H9 (cell line): ENCODE results near the gene WDR33. TPM values are rescaled to one million over a fixed set of nuclear protein-coding genes. Genes with fewer than 3 reads are reported as not detected.

Source experiments
- DNase-seq: peaks from one replicate; pipeline ENCODE4 v3.0.0-alpha.2; 2017
- H2AFZ ChIP-seq: one replicate; pipeline ENCODE4 v1.6.1; 2013; ENCODE audit warnings: mild to moderate bottlenecking, low read length, control low read depth, moderate library complexity
- H2AK5ac ChIP-seq: 2 replicates; pipeline ENCODE4 v1.6.1; 2013; ENCODE audit warnings: low read length, control low read depth, mixed read lengths; ENCODE audit not compliant: insufficient read length
- H2BK120ac ChIP-seq: one replicate; pipeline ENCODE4 v1.6.1; 2013; ENCODE audit warnings: low read depth, mild to moderate bottlenecking, low read length, control low read depth, inconsistent platforms; ENCODE audit not compliant: poor library complexity, severe bottlenecking
- H2BK12ac ChIP-seq: 2 replicates; pipeline ENCODE4 v1.6.1; 2013; ENCODE audit warnings: low read length, control low read depth, mixed read lengths, low read depth; ENCODE audit not compliant: insufficient read length
- H2BK15ac ChIP-seq: 2 replicates; pipeline ENCODE4 v1.6.1; 2013; ENCODE audit warnings: low read depth, low read length, control low read depth
- H2BK20ac ChIP-seq: one replicate; pipeline ENCODE4 v1.6.1; 2013; ENCODE audit warnings: low read depth, mild to moderate bottlenecking, low read length, control low read depth, inconsistent platforms; ENCODE audit not compliant: poor library complexity, severe bottlenecking
- H2BK5ac ChIP-seq: 2 replicates; pipeline ENCODE4 v1.6.1; 2013; ENCODE audit warnings: low read length, control low read depth, mixed read lengths; ENCODE audit not compliant: insufficient read length
- H3K14ac ChIP-seq: 2 replicates; pipeline ENCODE4 v1.6.1; 2013; ENCODE audit warnings: low read length, control low read depth; ENCODE audit not compliant: insufficient read depth
- H3K18ac ChIP-seq: 2 replicates; pipeline ENCODE4 v1.6.1; 2013; ENCODE audit warnings: low read depth, mild to moderate bottlenecking, mixed read lengths, low read length, control low read depth; ENCODE audit not compliant: insufficient read length
- H3K23ac ChIP-seq: 2 replicates; pipeline ENCODE4 v1.6.1; 2013; ENCODE audit warnings: low read length, control low read depth, mixed read lengths, low read depth; ENCODE audit not compliant: insufficient read length
- H3K23me2 ChIP-seq: 2 replicates; pipeline ENCODE4 v1.6.1; 2013; ENCODE audit warnings: low read depth, mild to moderate bottlenecking, mixed read lengths, low read length, control low read depth; ENCODE audit not compliant: insufficient read length, poor library complexity, severe bottlenecking
- H3K27ac ChIP-seq: 2 replicates; pipeline ENCODE4 v1.5.1; 2013; ENCODE audit warnings: low read length, control low read depth, mixed read lengths, low read depth; ENCODE audit not compliant: insufficient read length
- H3K27me3 ChIP-seq: 2 replicates; pipeline ENCODE4 v1.6.1; 2013; ENCODE audit warnings: low read length, control low read depth, inconsistent platforms; ENCODE audit not compliant: insufficient read depth
- H3K4ac ChIP-seq: 2 replicates; pipeline ENCODE4 v1.6.1; 2013; ENCODE audit warnings: low read depth, mild to moderate bottlenecking, control low read depth, inconsistent platforms, low read length, moderate library complexity
- H3K4me1 ChIP-seq: 2 replicates; pipeline ENCODE4 v1.6.1; 2013; ENCODE audit warnings: low read length, control low read depth, inconsistent platforms; ENCODE audit not compliant: insufficient read depth
- H3K4me2 ChIP-seq: 2 replicates; pipeline ENCODE4 v1.6.1; 2013; ENCODE audit warnings: low read length, control low read depth, mixed read lengths; ENCODE audit not compliant: insufficient read length, insufficient read depth
- H3K56ac ChIP-seq: 2 replicates; pipeline ENCODE4 v1.6.1; 2013; ENCODE audit warnings: low read depth, mild to moderate bottlenecking, mixed read lengths, low read length, control low read depth; ENCODE audit not compliant: insufficient read length
- H3K79me1 ChIP-seq: 2 replicates; pipeline ENCODE4 v1.6.1; 2013; ENCODE audit warnings: low read depth, mild to moderate bottlenecking, moderate library complexity, low read length, control low read depth, inconsistent platforms; ENCODE audit not compliant: insufficient read depth, poor library complexity, severe bottlenecking
- H3K79me2 ChIP-seq: 2 replicates; pipeline ENCODE4 v1.6.1; 2013; ENCODE audit warnings: low read length, control low read depth, inconsistent platforms; ENCODE audit not compliant: insufficient read depth
- H3K9ac ChIP-seq: 2 replicates; pipeline ENCODE4 v1.6.1; 2013; ENCODE audit warnings: low read length, control low read depth, mixed read lengths; ENCODE audit not compliant: insufficient read length; ENCODE audit errors: extremely low read depth
- H3K9me3 ChIP-seq: one replicate; pipeline ENCODE4 v1.6.1; 2013; ENCODE audit warnings: low read depth, low read length, inconsistent platforms; ENCODE audit not compliant: control insufficient read depth
- H3T11ph ChIP-seq: one replicate; pipeline ENCODE4 v1.6.1; 2013; ENCODE audit warnings: mild to moderate bottlenecking, low read length, control low read depth, inconsistent platforms
- H4K20me1 ChIP-seq: one replicate; pipeline ENCODE4 v1.6.1; 2013; ENCODE audit not compliant: control insufficient read depth, insufficient read length, insufficient read depth
- H4K5ac ChIP-seq: 2 replicates; pipeline ENCODE4 v1.6.1; 2013; ENCODE audit warnings: low read depth, mild to moderate bottlenecking, mixed read lengths, low read length, control low read depth; ENCODE audit not compliant: insufficient read length
- H4K8ac ChIP-seq: replicated peaks from 2 replicates; pipeline ENCODE4 v1.6.1; 2013; ENCODE audit warnings: low read length, control low read depth, mixed read lengths, low read depth; ENCODE audit not compliant: insufficient read length
- H4K91ac ChIP-seq: 2 replicates; pipeline ENCODE4 v1.6.1; 2013; ENCODE audit warnings: low read depth, mild to moderate bottlenecking, moderate library complexity, mixed read lengths, low read length, control low read depth; ENCODE audit not compliant: insufficient read length
- H3K27ac Mint-ChIP-seq, 3 experiments: 2 replicates in 2 of 3; 3 replicates in 1 of 3; pipeline ENCODE4 v1.8.0; 2020 to 2021; ENCODE audit warnings: mixed read lengths in 3 of 3, mild to moderate bottlenecking in 1 of 3, moderate library complexity in 1 of 3
- H3K27me3 Mint-ChIP-seq: 2 replicates; pipeline ENCODE4 v1.8.0; 2021; ENCODE audit warnings: low read depth, mild to moderate bottlenecking, moderate library complexity, mixed read lengths
- H3K36me3 Mint-ChIP-seq, 3 experiments: 2 replicates in 2 of 3; 3 replicates in 1 of 3; pipeline ENCODE4 v1.8.0; 2020 to 2021; ENCODE audit warnings: low read depth in 3 of 3, mixed read lengths in 3 of 3; ENCODE audit not compliant: insufficient read depth in 1 of 3
- H3K4me1 Mint-ChIP-seq, 2 experiments: 2 replicates each; pipeline ENCODE4 v1.8.0; 2020; ENCODE audit warnings: mixed read lengths in 2 of 2
- H3K4me3 Mint-ChIP-seq, 2 experiments: 2 replicates in 1 of 2; 3 replicates in 1 of 2; pipeline ENCODE4 v1.8.0; 2020 to 2021; ENCODE audit warnings: mild to moderate bottlenecking in 2 of 2, mixed read lengths in 2 of 2, moderate library complexity in 1 of 2
- H3K9me3 Mint-ChIP-seq, 2 experiments: 2 replicates in 1 of 2; 3 replicates in 1 of 2; pipeline ENCODE4 v1.8.0; 2020; ENCODE audit warnings: mild to moderate bottlenecking in 2 of 2, mixed read lengths in 2 of 2, moderate library complexity in 1 of 2
- WGBS: extraction: QIAGEN DNeasy Blood & Tissue Kit; methylation state at CpG from one replicate; pipeline ENCODE4 v1.1.7; 2013; ENCODE audit warnings: missing lambda C conversion rate, low lambda C conversion rate, mixed read lengths; ENCODE audit not compliant: insufficient read length; ENCODE audit errors: extremely low coverage; 5-methylcytosine and 5-hydroxymethylcytosine counted together
- total RNA-seq: library from RNA; stranded (reverse); gene quantifications from 2 replicates; pipeline ENCODE4 v1.2.1, GENCODE V29; 2021
- TF ChIP-seq, protein P1 (sequence below): fragments of 200-600 bp; sonication (generic); conservative IDR thresholded peaks from 3 replicates; pipeline ENCODE4 v1.8.0; 2021; ENCODE audit warnings: antibody characterized with exemption, mild to moderate bottlenecking

WDR33 gene
- total RNA-seq, 1 experiment from 2014 or later = 86.0 TPM

DNA sequence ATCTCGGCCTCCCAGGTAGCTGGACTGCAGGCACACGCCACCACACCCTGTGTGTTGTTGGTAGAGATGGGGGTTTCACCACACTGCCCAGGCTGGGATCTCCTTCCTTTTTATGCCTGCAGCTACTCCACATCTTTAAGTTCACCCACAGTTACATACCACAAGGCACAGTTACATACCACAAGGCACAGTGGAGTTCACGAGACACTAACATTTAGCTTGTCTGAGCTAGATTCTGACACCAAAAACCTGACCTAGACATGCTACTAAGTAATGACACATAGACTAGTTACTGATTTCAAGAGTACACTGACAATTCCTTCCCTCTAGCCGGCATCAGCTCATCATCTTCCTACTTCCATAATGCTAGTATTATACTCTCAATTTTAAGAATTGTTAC, 42.7 kb upstream of the WDR33 start:
- no peak overlapping the region for H3K14ac ChIP-seq
- H3K27ac ChIP-seq = no peak overlapping the region
- H3K23me2 ChIP-seq = peaks cover 7% of the 10 kb centered on the region

More for the DNA sequence above, 42.7 kb upstream of the WDR33 start:
- Histone ChIP-seq H3K9ac (no peak overlapping the region), H2BK5ac (no peak overlapping the region), H3K4me2 (no peak overlapping the region), H4K8ac (no peak overlapping the region), H2AK5ac (no peak overlapping the region), H2AFZ (no peak overlapping the region), H2BK15ac (no peak overlapping the region), H3K79me2 (peaks cover 22% of the 10 kb centered on the region; the same call in 1 of the 2 replicates), H3K18ac (no peak overlapping the region), H3K27me3 (no peaks in the 10 kb centered on the region), H3K56ac (no peak overlapping the region), H3K4me1 (no peaks in the 10 kb centered on the region), H3K4ac (no peak overlapping the region), H3T11ph (no peak overlapping the region), H3K79me1 (peaks cover 2% of the 10 kb centered on the region), H4K20me1 (no peaks in the 10 kb centered on the region), H2BK120ac (no peak overlapping the region), H3K9me3 (no peaks in the 10 kb centered on the region), H4K91ac (no peak overlapping the region), H4K5ac (no peak overlapping the region), H2BK12ac (no peak overlapping the region), H2BK20ac (no peak overlapping the region), H3K23ac (no peak overlapping the region)
- Mint-ChIP-seq H3K27me3 (no peaks in the 10 kb centered on the region), H3K9me3 (no peaks in the 10 kb centered on the region; a peak in 1 of 5 replicates), H3K27ac (0 out of 7 replicates have a peak overlapping the region, but pooled peaks of 1 of the 3 experiments have one; percentile 21), H3K4me1 (peaks cover 11 to 21% of the 10 kb centered on the region in 2 experiments), H3K36me3 (peaks cover 40 to 56% (median 56%) of the 10 kb centered on the region in 3 experiments), H3K4me3 (no peak overlapping the region)
- no peak for DNase-seq
- TF ChIP-seq, protein P1, sequence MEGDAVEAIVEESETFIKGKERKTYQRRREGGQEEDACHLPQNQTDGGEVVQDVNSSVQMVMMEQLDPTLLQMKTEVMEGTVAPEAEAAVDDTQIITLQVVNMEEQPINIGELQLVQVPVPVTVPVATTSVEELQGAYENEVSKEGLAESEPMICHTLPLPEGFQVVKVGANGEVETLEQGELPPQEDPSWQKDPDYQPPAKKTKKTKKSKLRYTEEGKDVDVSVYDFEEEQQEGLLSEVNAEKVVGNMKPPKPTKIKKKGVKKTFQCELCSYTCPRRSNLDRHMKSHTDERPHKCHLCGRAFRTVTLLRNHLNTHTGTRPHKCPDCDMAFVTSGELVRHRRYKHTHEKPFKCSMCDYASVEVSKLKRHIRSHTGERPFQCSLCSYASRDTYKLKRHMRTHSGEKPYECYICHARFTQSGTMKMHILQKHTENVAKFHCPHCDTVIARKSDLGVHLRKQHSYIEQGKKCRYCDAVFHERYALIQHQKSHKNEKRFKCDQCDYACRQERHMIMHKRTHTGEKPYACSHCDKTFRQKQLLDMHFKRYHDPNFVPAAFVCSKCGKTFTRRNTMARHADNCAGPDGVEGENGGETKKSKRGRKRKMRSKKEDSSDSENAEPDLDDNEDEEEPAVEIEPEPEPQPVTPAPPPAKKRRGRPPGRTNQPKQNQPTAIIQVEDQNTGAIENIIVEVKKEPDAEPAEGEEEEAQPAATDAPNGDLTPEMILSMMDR = no peak
- no CpG with 5 or more reads among the region's 4 CpGs for WGBS
